K562 (cell line): ENCODE data around the gene GHITM. TPM values are rescaled to one million over a fixed set of nuclear protein-coding genes. Genes with fewer than 3 reads are reported as not detected.

ENCODE experiments used
- CBFB ChIP-seq: sonication (generic); formaldehyde crosslinking; IDR thresholded peaks from 2 replicates; pipeline ENCODE4 v1.4.0; 2020; ENCODE audit warnings: mild to moderate bottlenecking, missing genetic modification reagents
- CREM ChIP-seq: IDR thresholded peaks from 2 replicates; pipeline ENCODE4 v1.6.1; 2014; ENCODE audit warnings: antibody characterized with exemption, low read depth
- CSDE1 ChIP-seq, 2 experiments: fragments of 450-650 bp; IDR thresholded peaks; 2 replicates each; pipeline ENCODE4 v1.6.1; 2016; ENCODE audit warnings: mild to moderate bottlenecking in 1 of 2
- DACH1 ChIP-seq: fragments of 450-650 bp; IDR thresholded peaks from 2 replicates; pipeline ENCODE4 v1.6.1; 2018; ENCODE audit not compliant: partially characterized antibody
- HDGF ChIP-seq: fragments of 450-650 bp; IDR thresholded peaks from 2 replicates; pipeline ENCODE4 v1.6.1; 2016
- HNRNPUL1 ChIP-seq: fragments of 200-400 bp; formaldehyde crosslinking; IDR thresholded peaks from 2 replicates; pipeline ENCODE4 v1.6.1; 2017; ENCODE audit warnings: low read length
- IRF1 ChIP-seq: sonication (generic); formaldehyde crosslinking; IDR thresholded peaks from 2 replicates; pipeline ENCODE4 v1.8.0; 2022; ENCODE audit warnings: missing genetic modification reagents, mild to moderate bottlenecking, borderline replicate concordance
- MIER1 ChIP-seq: fragments of 450-650 bp; IDR thresholded peaks from 2 replicates; pipeline ENCODE4 v1.6.1; 2016; ENCODE audit warnings: antibody characterized with exemption, mild to moderate bottlenecking, low read depth
- NFRKB ChIP-seq: fragments of 450-650 bp; IDR thresholded peaks from 2 replicates; pipeline ENCODE4 v1.6.1; 2016; ENCODE audit warnings: low read depth
- SRSF3 ChIP-seq: fragments of 200-400 bp; formaldehyde crosslinking; IDR thresholded peaks from 2 replicates; pipeline ENCODE4 v1.6.1; 2016; ENCODE audit warnings: mild to moderate bottlenecking, low read length, moderate library complexity; ENCODE audit not compliant: insufficient read depth
- TEAD2 ChIP-seq: fragments of 450-650 bp; IDR thresholded peaks from 2 replicates; pipeline ENCODE4 v1.6.1; 2016; ENCODE audit warnings: missing genetic modification characterization, control low read depth, missing compliant biosample characterization
- TOE1 ChIP-seq, 2 experiments: fragments of 450-650 bp in 1 of 2; sonication (generic) in 1 of 2; formaldehyde crosslinking in 1 of 2; IDR thresholded peaks; 2 replicates each; pipeline versions ENCODE4 v1.7.1 to v1.8.0; 2016 to 2022; ENCODE audit warnings: borderline replicate concordance in 2 of 2, mild to moderate bottlenecking in 2 of 2, antibody characterized with exemption in 1 of 2, inconsistent platforms in 1 of 2, low read depth in 1 of 2, missing genetic modification reagents in 1 of 2, moderate library complexity in 1 of 2
- polyA plus RNA-seq, 8 experiments: library from polyadenylated mRNA; depleted of rRNA in 4 of 8; stranded (reverse) in 5 of 8; unstranded in 3 of 8; fragments of >200 nt; fragmentation: Nextera tagmentation in 2 of 8; fragmentation: Illumina TruSeq in 1 of 8; extraction: Ambion mirVana in 2 of 8; extraction: Trizol in 1 of 8; gene quantifications; 2 replicates each; pipeline versions ENCODE4 v1.2.1 to v1.2.3, GENCODE V29; 2011 to 2014; ENCODE audit warnings: inconsistent platforms in 1 of 8, missing spikeins in 1 of 8
- total RNA-seq, 7 experiments: library from RNA; depleted of rRNA in 6 of 7; stranded (reverse); fragments of >200 nt in 6 of 7; fragmentation: Illumina TruSeq in 2 of 7; extraction: Trizol in 2 of 7; gene quantifications; 2 replicates each; pipeline versions ENCODE4 v1.2.1 to v1.2.3, GENCODE V29; 2011 to 2021; ENCODE audit warnings: low replicate concordance in 1 of 7
- TF ChIP-seq, protein P1 (sequence below): fragments of 450-650 bp; IDR thresholded peaks from 2 replicates; pipeline ENCODE4 v1.6.1; 2016; ENCODE audit warnings: mild to moderate bottlenecking, moderate library complexity
- TF ChIP-seq, protein P2 (sequence below): sonication (generic); formaldehyde crosslinking; IDR thresholded peaks from 2 replicates; pipeline ENCODE4 v1.8.1; 2023; ENCODE audit warnings: mild to moderate bottlenecking, missing genetic modification reagents

GHITM gene
- total and polyA plus RNA-seq, 9 of the 15 experiments (the other 6 are each of a cell fraction or from before 2014, with no cell fraction given) = 322 to 1,258 (median 386) TPM

DNA sequence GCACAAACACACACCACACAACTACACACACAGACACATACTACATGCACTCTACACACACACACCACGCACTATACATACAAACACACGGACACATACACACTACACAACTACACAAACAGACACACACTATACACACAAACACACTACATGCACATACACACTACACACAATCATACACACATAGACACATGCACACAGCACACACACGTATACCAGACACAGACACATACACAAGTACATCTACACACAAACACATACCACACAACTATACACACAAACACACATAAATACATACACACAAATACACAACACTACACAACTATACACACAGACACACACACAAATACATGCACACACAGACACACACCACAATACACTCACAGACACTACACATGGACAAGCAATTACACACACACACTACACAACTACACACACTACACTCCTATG, 38.9 kb downstream of the GHITM start (continued):
- peak in 1 of 2 experiments; percentile 10; a peak in 1 of 4 replicates for TF ChIP-seq CSDE1 (IDR thresholded peaks at IDR 0.05)
- no peak for TF ChIP-seq CBFB
- no peak for TF ChIP-seq DACH1
- no peak for TF ChIP-seq CREM
- TF ChIP-seq, protein P1, sequence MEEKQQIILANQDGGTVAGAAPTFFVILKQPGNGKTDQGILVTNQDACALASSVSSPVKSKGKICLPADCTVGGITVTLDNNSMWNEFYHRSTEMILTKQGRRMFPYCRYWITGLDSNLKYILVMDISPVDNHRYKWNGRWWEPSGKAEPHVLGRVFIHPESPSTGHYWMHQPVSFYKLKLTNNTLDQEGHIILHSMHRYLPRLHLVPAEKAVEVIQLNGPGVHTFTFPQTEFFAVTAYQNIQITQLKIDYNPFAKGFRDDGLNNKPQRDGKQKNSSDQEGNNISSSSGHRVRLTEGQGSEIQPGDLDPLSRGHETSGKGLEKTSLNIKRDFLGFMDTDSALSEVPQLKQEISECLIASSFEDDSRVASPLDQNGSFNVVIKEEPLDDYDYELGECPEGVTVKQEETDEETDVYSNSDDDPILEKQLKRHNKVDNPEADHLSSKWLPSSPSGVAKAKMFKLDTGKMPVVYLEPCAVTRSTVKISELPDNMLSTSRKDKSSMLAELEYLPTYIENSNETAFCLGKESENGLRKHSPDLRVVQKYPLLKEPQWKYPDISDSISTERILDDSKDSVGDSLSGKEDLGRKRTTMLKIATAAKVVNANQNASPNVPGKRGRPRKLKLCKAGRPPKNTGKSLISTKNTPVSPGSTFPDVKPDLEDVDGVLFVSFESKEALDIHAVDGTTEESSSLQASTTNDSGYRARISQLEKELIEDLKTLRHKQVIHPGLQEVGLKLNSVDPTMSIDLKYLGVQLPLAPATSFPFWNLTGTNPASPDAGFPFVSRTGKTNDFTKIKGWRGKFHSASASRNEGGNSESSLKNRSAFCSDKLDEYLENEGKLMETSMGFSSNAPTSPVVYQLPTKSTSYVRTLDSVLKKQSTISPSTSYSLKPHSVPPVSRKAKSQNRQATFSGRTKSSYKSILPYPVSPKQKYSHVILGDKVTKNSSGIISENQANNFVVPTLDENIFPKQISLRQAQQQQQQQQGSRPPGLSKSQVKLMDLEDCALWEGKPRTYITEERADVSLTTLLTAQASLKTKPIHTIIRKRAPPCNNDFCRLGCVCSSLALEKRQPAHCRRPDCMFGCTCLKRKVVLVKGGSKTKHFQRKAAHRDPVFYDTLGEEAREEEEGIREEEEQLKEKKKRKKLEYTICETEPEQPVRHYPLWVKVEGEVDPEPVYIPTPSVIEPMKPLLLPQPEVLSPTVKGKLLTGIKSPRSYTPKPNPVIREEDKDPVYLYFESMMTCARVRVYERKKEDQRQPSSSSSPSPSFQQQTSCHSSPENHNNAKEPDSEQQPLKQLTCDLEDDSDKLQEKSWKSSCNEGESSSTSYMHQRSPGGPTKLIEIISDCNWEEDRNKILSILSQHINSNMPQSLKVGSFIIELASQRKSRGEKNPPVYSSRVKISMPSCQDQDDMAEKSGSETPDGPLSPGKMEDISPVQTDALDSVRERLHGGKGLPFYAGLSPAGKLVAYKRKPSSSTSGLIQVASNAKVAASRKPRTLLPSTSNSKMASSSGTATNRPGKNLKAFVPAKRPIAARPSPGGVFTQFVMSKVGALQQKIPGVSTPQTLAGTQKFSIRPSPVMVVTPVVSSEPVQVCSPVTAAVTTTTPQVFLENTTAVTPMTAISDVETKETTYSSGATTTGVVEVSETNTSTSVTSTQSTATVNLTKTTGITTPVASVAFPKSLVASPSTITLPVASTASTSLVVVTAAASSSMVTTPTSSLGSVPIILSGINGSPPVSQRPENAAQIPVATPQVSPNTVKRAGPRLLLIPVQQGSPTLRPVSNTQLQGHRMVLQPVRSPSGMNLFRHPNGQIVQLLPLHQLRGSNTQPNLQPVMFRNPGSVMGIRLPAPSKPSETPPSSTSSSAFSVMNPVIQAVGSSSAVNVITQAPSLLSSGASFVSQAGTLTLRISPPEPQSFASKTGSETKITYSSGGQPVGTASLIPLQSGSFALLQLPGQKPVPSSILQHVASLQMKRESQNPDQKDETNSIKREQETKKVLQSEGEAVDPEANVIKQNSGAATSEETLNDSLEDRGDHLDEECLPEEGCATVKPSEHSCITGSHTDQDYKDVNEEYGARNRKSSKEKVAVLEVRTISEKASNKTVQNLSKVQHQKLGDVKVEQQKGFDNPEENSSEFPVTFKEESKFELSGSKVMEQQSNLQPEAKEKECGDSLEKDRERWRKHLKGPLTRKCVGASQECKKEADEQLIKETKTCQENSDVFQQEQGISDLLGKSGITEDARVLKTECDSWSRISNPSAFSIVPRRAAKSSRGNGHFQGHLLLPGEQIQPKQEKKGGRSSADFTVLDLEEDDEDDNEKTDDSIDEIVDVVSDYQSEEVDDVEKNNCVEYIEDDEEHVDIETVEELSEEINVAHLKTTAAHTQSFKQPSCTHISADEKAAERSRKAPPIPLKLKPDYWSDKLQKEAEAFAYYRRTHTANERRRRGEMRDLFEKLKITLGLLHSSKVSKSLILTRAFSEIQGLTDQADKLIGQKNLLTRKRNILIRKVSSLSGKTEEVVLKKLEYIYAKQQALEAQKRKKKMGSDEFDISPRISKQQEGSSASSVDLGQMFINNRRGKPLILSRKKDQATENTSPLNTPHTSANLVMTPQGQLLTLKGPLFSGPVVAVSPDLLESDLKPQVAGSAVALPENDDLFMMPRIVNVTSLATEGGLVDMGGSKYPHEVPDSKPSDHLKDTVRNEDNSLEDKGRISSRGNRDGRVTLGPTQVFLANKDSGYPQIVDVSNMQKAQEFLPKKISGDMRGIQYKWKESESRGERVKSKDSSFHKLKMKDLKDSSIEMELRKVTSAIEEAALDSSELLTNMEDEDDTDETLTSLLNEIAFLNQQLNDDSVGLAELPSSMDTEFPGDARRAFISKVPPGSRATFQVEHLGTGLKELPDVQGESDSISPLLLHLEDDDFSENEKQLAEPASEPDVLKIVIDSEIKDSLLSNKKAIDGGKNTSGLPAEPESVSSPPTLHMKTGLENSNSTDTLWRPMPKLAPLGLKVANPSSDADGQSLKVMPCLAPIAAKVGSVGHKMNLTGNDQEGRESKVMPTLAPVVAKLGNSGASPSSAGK = no peak
- TF ChIP-seq IRF1 = no peak
- TF ChIP-seq NFRKB = 0 out of 2 replicates have a peak, but pooled peaks have one; percentile 37
- TF ChIP-seq TOE1 (IDR thresholded peaks at IDR 0.05; ENCODE audit: borderline replicate concordance) = no peak
- no peak for TF ChIP-seq TOE1 (CRISPR knock-in tag; IDR thresholded peaks at IDR 0.05; ENCODE audit: borderline replicate concordance, low read depth)
- TF ChIP-seq, protein P2, sequence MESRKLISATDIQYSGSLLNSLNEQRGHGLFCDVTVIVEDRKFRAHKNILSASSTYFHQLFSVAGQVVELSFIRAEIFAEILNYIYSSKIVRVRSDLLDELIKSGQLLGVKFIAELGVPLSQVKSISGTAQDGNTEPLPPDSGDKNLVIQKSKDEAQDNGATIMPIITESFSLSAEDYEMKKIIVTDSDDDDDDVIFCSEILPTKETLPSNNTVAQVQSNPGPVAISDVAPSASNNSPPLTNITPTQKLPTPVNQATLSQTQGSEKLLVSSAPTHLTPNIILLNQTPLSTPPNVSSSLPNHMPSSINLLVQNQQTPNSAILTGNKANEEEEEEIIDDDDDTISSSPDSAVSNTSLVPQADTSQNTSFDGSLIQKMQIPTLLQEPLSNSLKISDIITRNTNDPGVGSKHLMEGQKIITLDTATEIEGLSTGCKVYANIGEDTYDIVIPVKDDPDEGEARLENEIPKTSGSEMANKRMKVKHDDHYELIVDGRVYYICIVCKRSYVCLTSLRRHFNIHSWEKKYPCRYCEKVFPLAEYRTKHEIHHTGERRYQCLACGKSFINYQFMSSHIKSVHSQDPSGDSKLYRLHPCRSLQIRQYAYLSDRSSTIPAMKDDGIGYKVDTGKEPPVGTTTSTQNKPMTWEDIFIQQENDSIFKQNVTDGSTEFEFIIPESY (CRISPR knock-in tag) = no peak
- no peak for TF ChIP-seq SRSF3
- 0 out of 2 replicates have a peak, but pooled peaks have one; percentile 47 for TF ChIP-seq HDGF
- TF ChIP-seq HNRNPUL1 = no peak
- TF ChIP-seq TEAD2 (tag) = no peak
- TF ChIP-seq MIER1 = no peak
